DLD1 (cell line): ENCODE measurements around the gene PTPRG.

Source experiments
- in situ Hi-C: cut with HindIII; loops from 2 replicates; pipeline ENCODE4 v1.10.0; 2017; ENCODE audit warnings: low sequenced_read_pairs

Gene PTPRG

DNA sequence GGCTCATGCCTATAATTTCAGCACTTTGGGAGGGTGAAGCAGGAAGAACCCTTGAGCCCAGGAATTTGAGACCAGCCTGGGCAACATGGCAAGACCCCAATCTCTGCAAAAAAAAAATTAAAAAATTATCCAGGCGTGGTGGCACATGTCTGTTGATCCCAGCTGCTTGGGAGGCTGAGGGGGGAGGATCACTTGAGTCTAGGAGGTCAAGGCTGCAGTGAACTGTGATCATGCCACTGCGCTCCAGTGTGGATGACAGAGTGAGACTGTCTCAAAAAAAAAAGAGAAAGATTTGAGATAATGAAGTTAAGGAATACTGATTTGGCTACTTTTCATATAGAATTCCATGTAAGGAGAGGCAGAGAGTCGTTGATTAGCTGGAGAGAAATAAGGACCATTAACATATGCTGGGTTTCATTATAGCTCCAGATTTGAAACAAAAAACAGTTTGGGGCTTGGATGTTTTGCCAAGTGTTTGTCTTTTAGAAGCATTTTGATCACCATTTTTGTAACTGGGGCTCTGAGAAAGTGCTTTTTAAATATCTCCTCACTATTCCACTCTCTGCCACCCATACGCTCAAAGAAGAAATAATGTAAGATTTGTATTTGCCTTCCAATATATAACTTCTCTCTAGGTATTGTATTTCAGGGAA lies 597.8 kb downstream of the PTPRG start:
- in situ Hi-C loops, result no loop called here

DNA sequence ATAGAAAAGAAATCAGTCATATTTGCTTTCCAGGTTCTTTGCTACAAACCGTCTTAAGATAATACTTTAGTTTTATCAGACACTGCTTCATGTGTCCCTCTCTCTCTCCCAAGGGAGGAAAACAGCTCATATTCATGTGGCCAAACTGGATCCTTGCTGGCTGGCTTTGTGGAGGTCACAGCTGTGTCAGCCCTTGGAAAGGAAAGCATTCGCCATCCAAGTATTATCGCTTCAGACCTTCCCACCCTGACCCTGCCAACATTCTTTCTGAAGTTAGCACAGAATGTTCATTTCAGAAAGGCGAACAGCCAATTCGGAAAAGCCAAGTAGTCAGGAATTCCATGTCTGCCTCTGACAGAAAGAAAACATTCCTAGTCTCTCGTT lies 598.3 kb downstream of the PTPRG start:
- in situ Hi-C loops, result no loop called here

DNA sequence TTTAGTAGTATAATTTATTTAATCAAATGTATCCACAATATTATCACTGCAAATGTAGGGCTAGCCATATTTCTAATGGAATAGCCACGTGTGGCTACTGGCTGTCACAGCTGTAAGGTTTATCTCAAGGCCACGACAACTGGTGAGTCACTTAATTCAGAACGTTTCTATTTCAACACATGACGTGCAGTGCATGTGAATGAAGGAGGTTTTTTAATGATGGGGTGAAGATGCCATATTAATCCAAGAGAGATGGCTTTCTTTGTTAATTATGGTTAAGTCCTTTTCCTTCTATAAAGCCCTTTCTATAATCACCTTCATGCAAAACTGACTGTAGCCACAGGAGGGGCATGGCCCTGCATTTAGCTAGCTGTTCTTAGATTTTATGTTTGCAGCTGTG lies 600.0 kb downstream of the PTPRG start:
- in situ Hi-C loops, result no loop called here

DNA sequence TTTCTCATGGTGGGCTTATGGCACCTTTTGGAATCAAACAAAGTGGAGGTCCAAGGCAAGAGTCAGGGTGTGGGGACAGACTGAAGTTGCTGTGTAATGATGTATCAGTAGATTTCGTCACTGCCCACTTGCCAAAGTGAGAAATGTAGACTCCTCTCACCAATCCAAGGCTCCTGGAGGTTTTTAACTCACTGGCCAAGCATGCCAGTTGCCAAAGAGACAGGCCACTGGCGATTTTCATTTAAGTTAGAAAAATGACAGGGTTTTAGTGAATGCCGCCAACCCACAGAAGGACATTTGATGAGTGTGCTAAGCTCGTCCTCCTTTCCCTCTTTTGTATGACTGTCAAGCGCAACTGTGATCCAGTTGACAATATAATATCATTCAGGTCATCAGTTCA lies 602.8 kb downstream of the PTPRG start:
- in situ Hi-C loops, result no loop called here

DNA sequence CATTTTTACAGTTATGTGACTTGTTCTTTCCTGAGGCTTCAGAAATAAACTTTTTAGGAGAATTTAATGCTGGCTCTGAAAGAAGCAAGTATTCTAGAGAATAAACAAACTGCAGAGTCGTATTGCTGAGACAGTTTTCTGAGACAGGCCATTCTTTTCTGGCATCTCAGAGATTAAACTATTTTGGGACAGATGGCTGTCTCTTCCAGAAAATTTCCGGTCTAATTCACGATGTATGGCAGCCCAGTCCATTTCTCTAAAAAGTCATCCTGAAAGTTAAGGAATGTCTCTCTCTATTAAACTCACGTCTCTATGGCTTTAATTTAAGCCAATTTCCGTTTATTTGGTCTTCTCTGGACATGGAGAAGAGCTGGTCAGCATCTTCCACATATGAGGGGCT lies 603.4 kb downstream of the PTPRG start:
- in situ Hi-C loops, result no loop called here

DNA sequence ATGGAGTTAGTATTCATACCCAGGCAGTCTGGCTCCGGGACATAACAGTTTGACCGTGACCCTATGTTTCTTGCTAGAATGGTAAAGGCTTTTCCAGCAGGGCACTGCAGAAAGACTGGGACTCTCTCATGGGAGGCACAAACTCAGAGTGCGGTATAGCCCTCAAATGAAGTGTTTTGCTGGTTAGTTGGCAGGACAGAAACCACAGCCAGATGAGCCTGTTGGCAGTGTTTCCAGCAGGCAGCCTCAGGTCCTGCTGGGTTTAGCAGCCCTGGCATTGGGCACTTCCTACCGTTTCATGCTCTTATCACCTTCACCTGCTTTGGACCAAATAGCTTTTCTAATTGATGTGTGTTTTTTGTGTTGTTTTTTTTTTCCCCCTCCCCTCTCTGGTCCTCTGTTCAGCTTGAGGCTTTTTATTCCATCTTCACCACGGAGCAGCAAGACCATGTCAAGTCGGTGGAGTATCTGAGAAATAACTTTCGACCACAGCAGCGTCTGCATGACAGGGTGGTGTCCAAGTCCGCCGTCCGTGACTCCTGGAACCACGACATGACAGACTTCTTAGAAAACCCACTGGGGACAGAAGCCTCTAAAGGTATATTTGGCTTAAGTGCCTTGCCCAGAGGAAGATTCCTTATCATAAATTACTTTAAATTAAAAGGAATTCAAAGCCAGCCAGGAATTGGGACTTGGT lies 606.3 kb downstream of the PTPRG start:
- in situ Hi-C loops, result no loop called here

DNA sequence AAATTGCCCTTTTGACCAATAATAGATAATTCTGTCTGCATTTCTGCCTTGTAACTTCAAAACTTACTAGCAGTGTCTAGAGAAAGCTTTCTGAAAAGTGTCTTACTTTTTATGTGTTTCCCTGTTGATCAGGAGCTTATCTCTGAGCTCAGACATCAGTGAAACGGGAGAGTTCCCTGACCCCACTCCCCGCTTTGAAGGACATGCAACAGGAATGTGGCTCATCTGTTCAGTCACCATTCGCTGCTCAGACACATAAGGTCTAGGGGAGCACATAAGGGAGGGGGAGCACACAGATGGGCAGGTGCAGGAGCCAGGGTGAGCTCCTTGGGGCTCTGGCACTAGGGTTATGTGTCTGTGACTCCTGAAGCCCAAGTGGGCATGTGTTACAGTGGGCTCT lies 607.0 kb downstream of the PTPRG start:
- in situ Hi-C loops, result no loop called here

DNA sequence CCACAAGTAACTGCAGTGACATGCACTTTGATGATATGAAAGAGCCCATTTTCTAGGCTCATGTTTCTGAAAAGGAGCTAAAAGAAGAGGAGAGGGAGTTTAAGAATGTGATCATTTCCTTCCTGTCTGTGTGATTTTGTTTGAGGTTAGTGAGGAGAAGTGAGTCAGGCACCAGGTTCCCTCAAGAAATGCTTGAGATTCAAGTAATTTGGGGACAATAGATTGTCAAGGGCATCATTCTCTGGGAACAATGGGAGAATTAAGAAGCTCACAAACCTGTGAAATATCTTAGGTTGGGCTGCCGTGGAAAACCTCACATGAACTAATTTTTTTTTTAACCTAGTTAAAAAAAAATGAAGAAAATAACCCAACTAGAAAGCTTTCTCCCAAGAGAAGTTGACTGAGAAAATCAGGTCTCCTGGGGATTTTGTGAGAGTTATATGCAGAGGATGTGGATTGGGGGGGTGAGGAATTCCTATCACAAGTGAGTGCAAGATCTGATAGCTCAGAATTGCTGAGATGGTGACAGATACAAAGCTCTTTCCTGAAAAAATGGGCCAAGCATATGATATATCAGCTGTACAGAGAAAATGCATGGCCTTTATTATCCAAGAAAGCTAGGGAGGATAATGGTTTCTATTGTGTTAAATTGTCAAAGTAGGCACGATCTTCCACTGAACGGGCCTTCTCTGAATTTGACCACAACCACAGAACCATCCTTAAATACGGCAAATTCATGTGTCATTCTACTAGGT lies 608.7 kb downstream of the PTPRG start:
- in situ Hi-C loops, result no loop called here

DNA sequence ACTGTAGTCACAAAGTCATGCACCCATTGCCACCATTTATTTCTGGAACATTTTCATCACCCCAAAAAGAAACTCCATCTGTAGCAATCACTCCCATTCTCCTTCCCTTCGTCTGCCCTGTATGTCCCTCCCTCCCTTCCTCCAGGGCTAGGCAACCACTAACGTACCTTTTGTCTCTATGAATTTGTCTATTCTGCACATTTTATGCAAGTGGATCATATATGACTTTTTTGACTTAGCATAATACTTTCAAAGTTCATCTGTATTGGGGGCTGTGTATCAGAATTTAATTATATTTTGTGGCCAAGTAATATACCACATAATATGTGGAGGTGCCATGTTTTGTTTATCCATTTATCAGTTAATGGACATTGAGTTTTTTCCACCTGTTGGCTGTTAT lies 610.4 kb downstream of the PTPRG start:
- in situ Hi-C loops, result no loop called here

DNA sequence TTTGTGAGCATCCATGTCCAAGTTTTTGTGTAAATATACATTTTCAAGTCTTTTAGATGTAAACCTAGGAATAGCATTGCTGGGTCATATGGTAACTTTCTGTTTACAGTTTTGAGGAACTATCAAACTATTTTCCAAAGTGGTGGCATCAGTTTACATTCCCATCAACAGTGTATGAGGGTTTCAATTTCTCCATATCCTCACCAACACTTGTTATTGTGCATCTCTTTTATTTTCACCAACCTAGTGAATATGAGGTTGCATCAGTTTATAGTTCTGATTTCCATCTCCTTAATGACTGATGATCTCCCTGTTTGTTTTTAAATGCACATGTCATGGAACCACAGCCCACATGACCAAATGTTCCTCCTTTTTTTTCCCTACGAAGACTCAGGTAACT lies 610.8 kb downstream of the PTPRG start:
- in situ Hi-C loops, result no loop called here

DNA sequence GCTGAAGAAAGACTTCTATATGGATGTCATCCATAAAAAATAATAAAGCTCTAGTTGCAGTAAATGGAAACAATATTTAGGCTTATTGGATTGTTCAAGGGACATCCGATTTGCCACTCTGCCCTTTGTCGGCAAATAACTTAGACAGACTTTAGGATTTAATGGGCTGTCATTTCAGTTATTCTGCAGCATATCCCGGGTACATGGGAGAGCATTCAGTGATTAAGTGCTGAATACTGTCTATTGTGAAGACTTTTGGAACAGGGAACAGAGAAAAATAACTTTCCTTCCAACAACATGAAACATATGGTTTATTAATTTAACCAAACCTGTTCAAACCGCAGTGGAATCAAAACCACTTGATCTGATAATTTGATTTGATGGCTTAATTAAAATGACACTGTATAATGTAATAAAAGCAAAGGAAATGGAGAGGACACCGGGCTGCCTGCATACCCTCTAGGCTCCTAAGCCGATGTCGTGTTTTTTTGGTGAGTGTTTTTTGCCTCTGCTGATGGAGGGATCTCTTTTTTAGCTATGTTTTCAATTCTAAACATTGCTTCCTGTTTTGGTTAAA lies 612.7 kb downstream of the PTPRG start:
- in situ Hi-C loops, result no loop called here

DNA sequence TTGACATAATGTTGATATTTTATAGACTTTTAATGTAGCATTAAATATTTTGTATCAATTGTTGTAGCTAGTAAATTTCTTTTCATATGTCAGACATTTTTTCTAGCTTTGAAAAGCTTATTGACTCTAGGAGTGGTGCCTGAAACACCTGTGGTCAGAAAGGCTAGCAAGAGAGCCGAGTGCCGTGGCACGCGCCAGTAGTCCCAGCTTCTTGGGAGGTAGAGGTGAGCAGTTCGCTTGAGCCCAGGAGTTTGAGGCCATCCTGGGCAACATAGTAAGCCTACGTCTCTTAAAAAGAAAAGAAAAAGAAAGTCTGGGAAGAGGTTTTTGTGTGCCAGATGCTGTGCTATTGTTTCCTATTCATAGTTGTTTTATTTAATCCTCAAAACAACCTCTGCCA lies 613.8 kb downstream of the PTPRG start:
- in situ Hi-C loops, result no loop called here

DNA sequence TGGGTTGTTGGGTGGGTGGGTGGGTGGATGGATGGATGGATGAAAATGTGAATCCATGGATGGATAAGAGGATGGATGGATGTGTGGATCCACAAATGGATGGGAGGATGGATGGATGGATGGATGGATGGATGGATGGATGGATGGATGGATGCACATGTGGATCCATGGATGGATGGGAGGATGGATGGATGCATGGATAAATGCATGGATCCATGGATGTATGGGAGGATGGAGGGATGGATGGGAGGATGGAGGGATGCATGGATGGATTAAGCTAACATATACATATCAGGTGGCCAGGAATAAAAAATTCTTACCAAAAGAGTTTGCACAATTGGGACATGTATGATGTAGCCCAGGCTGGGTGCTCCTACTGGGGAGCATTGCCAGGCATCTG lies 616.7 kb downstream of the PTPRG start:
- in situ Hi-C loops, result no loop called here

DNA sequence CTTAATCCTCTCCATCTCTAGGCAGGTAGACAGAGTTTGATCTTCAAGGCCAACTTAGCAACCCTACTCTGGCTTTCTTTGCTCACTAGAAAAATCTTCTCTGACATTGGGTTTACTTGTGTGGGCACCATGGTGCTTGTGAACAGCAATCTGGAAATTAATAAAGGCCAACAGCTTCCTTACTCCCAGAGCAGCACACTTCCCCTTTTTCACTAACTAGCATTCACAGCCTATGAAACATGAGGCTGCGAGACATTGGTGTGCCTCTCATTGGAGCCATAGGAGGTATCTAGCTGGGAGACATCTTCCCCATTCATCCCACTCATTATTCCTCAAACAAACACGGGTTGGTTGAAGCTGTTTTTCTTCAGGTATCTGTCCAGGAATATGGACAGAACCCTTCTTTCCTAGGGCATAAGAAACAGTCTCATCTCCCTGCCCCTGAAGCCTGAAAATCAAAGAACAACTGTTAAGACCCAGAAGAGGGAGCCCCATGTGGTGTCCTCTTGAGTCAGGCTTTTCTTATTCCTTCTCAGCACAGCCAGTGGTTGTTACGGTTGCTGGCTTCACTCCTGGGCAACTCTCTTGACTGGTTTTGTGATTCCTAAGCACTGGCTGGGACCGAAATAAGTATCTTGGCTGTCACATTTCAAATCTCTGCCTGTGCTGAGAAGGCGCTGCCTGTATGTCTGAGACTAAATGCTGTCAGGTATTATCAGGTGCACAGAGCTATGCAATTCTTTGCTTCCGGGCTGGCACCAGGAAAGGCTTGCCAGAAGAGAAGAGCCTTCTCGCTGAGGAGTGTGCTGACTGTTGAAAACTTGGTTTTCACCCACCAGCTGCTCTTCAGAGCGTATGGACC lies 617.6 kb downstream of the PTPRG start:
- in situ Hi-C loops, result no loop called here

DNA sequence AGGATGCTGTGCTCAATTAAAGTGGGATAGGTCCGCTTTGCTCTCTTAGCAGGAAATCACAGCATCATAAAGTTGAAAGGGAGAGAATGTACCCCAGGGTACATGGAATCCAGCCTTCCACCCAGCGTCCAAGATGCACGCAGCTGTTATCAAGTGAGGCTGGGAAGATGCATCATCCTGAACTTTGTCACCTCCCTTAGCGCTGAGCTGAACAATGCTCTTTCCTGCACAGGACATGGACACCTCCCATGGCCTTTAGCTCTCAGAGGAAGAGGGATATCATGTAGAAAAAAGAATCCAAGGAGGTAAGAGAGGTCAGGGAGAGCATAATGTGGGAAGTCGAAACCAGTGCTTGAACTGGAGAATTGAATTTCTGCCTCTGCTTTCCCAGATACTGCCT lies 619.1 kb downstream of the PTPRG start:
- in situ Hi-C loops, result no loop called here

DNA sequence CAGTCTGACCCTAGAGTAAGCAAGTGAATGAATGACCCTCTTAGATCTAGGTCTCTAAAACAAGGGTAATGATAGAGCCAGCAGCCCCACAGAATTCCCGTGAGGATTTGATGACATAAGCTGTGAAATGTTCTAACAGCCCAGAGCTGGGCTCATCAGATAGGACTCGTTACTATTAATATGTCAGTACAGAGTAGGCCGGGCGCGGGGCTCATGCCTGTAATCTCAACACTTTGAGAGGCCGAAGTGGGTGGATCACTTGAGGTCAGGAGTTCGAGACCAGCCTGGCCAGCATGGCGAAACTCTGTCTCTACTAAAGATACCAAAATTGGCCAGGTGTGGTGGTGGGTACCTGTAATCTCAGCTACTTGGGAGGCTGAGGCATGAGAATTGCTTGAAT lies 621.7 kb downstream of the PTPRG start:
- in situ Hi-C loops, result no loop called here

DNA sequence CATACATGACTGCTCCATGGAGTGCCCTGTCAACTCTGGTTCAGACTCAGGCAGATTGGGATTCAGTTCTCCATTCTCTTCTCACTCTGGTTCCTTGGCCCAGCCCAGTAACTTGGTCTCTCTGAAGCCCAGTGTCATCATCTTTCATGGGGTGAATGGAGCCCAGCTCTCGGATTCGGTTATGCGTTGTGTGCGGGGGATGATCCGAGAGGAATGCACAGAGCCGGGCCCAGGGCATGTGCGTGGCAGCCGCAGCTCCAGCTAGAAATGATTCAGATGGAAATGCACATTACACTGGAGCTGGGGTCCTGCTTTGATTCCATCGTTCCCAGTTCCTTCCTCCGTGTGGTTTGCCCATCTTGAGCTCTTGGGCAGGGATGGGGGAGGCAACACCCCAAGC lies 622.6 kb downstream of the PTPRG start:
- in situ Hi-C loops, result no loop called here

DNA sequence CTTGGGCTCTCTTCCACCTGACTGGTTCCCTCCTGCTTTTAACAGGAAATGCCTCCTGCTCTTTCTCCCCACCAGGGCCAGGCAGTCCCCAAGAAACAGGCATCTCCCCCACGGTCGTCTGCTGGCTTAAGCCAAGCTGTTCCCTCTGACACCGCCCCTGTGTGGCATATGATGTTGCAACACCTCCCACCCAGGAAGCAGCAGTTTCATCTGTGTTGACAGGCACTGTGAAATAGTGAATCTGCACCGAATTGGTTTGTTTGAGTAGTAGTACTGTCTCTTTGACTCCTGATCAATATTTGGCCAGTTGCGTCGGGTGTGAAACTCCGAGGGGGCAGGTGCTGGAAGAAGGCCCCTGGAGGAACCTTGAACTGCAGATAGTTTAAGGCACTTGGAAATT lies 623.2 kb downstream of the PTPRG start:
- in situ Hi-C loops, result no loop called here

DNA sequence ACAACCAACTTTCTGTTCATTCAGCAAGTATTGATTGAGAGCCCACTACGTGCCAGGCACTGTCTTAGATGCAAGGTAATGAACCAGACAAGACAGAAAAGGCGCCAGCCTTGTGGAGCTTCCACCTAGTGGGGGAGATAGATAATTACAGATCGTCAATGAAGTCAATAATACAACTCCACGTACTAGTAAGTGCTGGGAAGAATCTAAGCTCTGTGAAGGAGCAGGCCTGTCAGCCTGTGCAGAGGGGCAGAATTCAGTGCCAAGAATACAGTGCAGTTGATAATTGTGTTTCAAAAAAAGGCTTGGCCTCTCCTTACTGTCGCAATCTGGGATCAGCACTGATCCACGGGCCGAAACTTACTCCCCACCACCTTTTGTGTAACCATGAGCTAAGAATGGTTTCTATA lies 625.7 kb downstream of the PTPRG start:
- in situ Hi-C loops, result no loop called here

DNA sequence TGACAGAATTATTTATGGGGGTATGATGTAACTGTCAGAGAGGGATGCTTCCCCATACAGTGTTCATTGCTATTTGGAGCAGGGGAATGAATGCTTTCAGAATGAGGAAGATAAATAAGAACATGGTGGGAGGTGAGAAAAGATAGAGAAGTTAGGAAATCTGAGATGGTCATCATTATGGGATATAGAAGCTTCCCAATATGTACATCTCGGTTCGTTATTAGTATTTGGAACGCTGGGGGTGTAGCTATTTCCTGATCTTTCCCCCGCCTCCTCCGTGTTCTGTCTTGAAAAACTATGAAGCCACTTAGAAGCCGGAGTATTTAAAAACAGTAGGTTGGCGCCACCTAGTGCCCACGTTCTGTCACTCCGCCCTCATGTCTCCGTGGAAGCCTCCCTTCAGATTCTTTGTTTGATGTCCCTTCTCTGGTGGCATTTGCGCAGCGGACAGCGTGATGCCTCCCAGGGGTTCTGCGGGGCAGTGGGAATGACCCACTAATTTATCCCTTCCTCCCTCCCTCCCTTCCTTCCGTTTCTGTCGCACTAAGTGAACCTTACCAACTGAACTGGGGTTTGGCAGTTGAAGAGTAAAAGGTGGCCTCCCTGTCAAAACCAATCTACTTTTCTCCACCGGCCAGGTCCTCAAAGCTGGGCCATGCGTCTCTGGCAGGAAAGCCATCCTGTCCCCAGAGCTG lies 627.5 kb downstream of the PTPRG start:
- in situ Hi-C loops, result no loop called here

DNA sequence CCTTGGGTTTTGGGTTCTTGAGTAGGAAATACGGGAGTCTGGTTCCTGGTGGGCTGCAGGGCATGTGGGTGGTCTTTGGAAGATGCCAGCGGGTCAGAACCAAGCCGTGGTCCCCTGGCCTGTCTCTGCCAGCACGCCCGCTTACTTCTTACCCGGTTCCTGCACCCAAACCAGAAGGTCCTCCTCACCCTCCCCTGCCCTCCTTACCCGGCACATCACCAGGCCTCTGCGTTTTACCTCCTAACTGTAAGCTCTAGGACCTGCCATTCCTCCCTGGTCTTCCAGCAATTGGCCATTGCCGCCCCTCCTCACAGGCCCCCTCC lies 628.0 kb downstream of the PTPRG start:
- in situ Hi-C loops, result no loop called here
